PFSK-1 (cell line): ENCODE measurements around the gene HASPIN.

Experiments used
- REST ChIP-seq, 2 experiments: IDR thresholded peaks; 2 replicates each; pipeline versions ENCODE4 v1.6.1 to v1.8.0; 2011 to 2012; ENCODE audit warnings: low read depth in 2 of 2, low read length in 2 of 2, control low read depth in 1 of 2, inconsistent platforms in 1 of 2, mild to moderate bottlenecking in 1 of 2, moderate library complexity in 1 of 2; ENCODE audit not compliant: insufficient read depth in 1 of 2
- TAF1 ChIP-seq: IDR thresholded peaks from 2 replicates; pipeline ENCODE4 v1.6.1; 2012; ENCODE audit warnings: low read length, control low read depth, borderline replicate concordance; ENCODE audit not compliant: insufficient read depth

DNA sequence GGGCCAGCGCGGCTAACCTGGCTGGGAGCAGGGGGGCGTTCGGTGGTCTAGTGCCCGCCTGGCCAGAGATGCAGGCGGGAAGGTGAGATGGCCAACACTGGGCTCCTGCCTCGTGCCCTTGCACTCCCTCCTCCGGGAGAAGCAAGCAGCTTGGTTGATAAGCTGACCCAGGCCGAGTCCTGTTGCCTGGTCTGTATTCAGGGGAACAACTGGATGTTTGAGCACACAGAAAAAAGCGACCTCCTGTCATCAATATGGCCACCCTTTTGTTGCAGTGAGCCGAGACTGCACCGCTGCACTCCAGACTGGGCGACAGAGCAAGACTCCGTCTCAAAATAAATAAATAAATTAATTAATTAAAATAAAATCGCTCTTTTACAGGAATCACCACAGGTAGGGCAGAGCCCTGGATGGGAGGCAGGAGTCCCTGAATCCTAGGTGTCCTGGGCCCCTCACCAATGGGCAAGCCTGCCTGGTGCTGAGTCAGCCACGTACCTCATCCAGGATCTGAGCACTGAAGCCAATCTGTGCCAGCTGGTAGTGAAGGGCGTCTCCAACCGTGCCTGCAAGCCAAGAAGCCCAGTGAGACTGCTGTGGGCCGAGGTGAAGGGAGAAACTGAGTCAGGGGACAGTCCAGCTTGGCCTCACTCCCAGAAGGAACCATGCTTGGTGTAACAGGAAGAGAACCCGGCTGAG, 31.8 kb downstream of the HASPIN start:
- TF ChIP-seq TAF1 (no peak), REST (IDR thresholded peaks at IDR 0.05; ENCODE audit: insufficient read depth in 1 of 2, low read depth in 2 of 2, low read length in 2 of 2) (no peak)
